Transverse colon (tissue), 4 donors: ENCODE measurements around the gene CENPB.

Source experiments
- EP300 ChIP-seq: sonication (generic); formaldehyde crosslinking; IDR thresholded peaks from one replicate; pipeline ENCODE4 v1.6.1; 2017; ENCODE audit warnings: antibody characterized with exemption, low read depth
- POLR2A ChIP-seq: fragments of 450-650 bp; IDR thresholded peaks from one replicate; pipeline ENCODE4 v1.6.1; 2016; ENCODE audit warnings: antibody characterized with exemption, mild to moderate bottlenecking, moderate library complexity
- POLR2AphosphoS5 ChIP-seq, 3 donors: sonication (generic); formaldehyde crosslinking; IDR thresholded peaks; one replicate each; pipeline ENCODE4 v1.6.1; 2016; ENCODE audit warnings: antibody characterized with exemption in 3 of 3
- TF ChIP-seq, protein P1 (sequence below), 5 experiments: fragments of 200-600 bp in 3 of 5; fragments of 450-650 bp in 2 of 5; sonication (generic) in 3 of 5; IDR thresholded peaks; 1 replicate in 2 of 5; 2 replicates in 3 of 5; pipeline ENCODE4 v1.5.1; 2016 to 2017; ENCODE audit warnings: antibody characterized with exemption in 5 of 5, inconsistent platforms in 3 of 5, mild to moderate bottlenecking in 2 of 5, moderate library complexity in 1 of 5

DNA sequence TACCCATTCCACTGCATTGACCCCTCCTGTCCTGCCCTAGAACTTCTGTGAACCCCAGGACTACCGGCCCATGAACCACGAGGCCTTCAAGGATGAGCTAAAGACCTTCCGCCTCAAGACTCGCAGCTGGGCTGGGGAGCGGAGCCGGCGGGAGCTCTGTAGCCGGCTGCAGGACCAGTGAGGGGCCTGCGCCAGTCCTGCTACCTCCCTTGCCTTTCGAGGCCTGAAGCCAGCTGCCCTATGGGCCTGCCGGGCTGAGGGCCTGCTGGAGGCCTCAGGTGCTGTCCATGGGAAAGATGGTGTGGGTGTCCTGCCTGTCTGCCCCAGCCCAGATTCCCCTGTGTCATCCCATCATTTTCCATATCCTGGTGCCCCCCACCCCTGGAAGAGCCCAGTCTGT, 18.2 kb upstream of the CENPB start:
- TF ChIP-seq, protein P1, sequence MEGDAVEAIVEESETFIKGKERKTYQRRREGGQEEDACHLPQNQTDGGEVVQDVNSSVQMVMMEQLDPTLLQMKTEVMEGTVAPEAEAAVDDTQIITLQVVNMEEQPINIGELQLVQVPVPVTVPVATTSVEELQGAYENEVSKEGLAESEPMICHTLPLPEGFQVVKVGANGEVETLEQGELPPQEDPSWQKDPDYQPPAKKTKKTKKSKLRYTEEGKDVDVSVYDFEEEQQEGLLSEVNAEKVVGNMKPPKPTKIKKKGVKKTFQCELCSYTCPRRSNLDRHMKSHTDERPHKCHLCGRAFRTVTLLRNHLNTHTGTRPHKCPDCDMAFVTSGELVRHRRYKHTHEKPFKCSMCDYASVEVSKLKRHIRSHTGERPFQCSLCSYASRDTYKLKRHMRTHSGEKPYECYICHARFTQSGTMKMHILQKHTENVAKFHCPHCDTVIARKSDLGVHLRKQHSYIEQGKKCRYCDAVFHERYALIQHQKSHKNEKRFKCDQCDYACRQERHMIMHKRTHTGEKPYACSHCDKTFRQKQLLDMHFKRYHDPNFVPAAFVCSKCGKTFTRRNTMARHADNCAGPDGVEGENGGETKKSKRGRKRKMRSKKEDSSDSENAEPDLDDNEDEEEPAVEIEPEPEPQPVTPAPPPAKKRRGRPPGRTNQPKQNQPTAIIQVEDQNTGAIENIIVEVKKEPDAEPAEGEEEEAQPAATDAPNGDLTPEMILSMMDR (IDR thresholded peaks at IDR 0.05): no peak
- TF ChIP-seq POLR2A (no peak), POLR2AphosphoS5 (IDR thresholded peaks at IDR 0.05) (no peak), EP300 (no peak)
